ENCODE results near the gene ABHD1. TPM values are rescaled to one million over a fixed set of nuclear protein-coding genes. Genes with fewer than 3 reads are reported as not detected.

Gene ABHD1
- 0.30 and 0.53 TPM in 2 replicates for total RNA-seq (2014; rRNA removed; shearing (Covaris generic))

GRCh38 chr2:27123302-27124150 lies at the start of gene ABHD1:
TSS of gene ABHD1 (plus strand) at chr2:27123815. CDS start at chr2:27123949, 134 bp downstream.

DNA sequence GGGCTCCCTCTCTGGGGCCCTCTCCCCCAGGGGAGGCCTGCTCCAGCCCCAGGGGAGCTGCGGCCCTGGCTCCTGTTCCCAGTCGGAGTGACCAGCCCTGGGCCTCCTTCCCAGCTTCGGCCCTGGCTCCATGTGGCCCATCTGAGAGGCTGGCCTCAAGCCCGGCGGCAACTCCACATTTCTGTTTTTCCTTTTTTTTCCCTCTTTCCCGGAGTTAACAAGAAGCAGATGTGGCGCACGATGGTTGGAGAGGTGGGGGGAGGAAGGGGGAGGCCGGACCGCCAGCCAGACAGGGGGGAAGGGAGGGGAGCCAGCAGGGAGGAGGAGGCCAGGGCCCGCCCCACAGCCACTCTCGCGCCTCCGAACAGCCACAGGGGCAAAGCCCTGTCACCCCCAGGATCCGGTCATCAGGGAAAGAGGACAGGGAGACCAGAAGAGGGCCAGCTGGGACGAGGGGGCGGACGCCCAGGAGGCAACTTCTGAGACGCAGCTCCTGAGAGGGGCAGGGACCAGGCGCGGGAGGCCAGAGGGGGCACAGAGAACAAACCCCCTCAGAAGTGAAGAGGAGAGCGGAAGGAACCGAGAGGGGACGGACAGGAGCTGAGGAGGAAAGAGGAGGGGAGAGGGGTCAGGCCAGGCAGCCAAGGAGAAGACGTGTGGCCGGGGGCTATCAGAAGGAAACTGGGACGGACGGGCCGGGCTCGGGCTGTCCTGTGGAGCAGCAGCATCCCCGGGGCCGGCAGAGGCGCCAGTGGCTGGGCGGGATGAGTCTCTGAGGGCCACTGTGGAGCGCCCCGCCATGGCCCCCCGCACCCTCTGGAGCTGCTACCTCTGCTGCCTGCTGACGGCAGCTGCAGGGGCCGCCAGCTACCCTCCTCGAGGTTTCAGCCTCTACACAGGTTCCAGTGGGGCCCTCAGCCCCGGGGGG lies 45.1 kb upstream of the ABHD1 start, which contains the start of gene EMILIN1:
Gene EMILIN1 (plus strand): TSS at position 349 of the 928 bp plus-strand sequence. CDS start 451 bp downstream, at position 800.

DNA sequence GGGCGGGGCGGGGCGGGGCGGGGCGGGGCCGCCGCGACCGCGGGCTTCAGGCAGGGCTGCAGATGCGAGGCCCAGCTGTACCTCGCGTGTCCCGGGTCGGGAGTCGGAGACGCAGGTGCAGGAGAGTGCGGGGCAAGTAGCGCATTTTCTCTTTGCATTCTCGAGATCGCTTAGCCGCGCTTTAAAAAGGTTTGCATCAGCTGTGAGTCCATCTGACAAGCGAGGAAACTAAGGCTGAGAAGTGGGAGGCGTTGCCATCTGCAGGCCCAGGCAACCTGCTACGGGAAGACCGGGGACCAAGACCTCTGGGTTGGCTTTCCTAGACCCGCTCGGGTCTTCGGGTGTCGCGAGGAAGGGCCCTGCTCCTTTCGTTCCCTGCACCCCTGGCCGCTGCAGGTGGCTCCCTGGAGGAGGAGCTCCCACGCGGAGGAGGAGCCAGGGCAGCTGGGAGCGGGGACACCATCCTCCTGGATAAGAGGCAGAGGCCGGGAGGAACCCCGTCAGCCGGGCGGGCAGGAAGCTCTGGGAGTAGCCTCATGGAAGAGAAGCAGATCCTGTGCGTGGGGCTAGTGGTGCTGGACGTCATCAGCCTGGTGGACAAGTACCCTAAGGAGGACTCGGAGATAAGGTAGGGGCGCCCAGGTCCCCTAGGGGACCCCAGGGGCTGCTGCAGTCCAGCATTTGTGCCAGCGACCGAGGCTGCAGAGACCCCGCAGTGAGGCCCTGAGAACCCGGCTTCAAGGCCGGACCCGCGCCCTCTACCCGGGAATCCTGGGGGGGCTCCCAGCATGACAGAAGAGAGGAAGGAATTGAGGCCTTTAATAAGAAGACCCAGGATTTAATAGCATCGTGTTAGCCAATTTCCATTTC lies 36.7 kb upstream of the ABHD1 start, which contains the start of gene KHK:
Gene KHK (plus strand): TSS at position 49 of the 870 bp plus-strand sequence. CDS start 488 bp downstream, at position 537.

DNA sequence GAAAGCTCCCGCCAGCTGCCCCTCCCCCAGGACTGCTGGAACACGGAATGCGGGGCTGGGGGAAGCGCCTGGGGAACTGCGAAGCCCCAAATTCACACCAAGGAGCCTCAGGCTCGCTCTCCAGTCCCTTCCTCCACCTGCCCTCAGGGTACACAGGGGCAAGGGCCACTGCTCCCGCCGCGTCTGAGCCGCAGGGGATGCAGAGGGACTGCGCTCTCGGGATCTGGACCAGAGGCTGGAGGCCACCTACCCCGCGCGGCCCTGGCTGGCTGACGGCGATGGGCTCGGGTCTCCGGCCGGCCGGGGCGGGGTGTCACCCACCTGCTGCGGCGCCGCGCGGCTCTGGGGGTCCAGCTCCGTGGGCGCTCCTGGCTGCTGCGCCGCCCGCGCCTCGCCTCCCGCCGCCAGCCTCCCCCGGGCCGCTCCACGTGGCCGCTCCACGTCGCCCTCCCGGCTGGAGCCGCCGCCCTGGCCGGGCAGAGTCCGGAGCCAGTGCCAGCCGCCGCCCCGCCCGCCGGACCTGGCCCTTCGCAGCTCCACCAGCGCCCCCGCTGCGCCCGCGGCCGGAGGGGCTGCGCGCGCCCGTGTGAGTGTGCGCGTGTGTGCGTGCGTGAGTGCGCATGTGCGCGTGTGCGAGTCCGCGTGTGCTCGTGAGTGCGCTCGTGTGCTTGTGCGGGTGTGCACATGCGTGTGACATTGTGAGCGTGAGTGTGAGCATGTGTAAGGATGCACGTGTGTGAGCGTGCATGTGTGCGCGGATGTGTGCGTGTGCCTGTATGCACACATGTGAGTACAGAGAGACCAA lies 4.9 kb upstream of the ABHD1 start, which contains the start of gene CGREF1:
Gene CGREF1 (minus strand): TSS at position 604 of the 805 bp plus-strand sequence. CDS start 14,762 bp downstream, outside the sequence.

GRCh38 chr2:27133905-27134780 lies 10.5 kb downstream of the ABHD1 start, which contains the start of gene PREB:
TSS of gene PREB (minus strand) at chr2:27134636. CDS start at chr2:27134421, 215 bp downstream.

GRCh38 chr2:27139310-27139709 lies 15.7 kb downstream of the ABHD1 start, which contains the start of gene PRR30:
TSS of gene PRR30 (minus strand) at chr2:27139410. CDS start at chr2:27138329, 1,081 bp downstream.

DNA sequence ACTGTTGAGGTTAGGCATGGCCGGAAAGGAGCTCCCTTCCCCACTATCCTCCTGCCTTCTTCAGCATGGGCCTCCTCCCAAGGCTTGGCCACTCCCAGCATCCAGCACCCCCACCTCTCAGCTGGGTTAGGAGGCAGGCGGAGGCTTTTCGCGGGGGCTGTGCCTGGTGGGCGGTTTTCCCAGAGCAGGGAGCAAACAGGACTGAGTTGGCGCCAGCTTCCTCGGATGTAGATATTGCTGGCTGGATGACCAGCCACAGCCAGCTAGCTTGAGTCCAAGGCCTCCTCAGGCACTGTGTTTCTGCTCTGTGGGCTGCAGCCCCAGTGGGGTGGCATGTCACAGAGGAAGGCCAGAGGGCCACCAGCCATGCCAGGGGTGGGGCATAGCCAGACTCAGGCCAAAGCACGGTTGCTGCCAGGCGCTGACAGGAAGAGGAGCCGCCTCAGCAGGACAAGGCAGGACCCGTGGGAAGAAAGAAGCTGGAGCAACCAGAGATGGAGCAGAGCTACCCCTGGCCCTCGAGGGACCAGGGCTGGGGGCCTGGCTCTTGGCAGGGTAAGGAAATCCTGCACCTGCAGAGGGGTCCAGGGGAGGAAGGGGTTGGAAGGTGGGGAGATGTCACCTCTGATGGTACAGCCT lies 25.3 kb downstream of the ABHD1 start, which contains the start of gene TCF23:
Gene TCF23 (plus strand): TSS at position 204 of the 639 bp plus-strand sequence. CDS start 130 bp downstream, at position 334.

Other genes with a start within 250 kb of the ABHD1 start
- 7.2 and 8.4 TPM in 2 replicates for gene MAPRE3, start 153.2 kb upstream of the ABHD1 start, total RNA-seq (2014; rRNA removed; shearing (Covaris generic))
- gene TMEM214, start 90.8 kb upstream of the ABHD1 start, total RNA-seq (2014; rRNA removed; shearing (Covaris generic)) = 38.3 and 48.0 TPM in 2 replicates
- gene AGBL5, start 72.1 kb upstream of the ABHD1 start, total RNA-seq (2014; rRNA removed; shearing (Covaris generic)) = 22.2 and 25.4 TPM in 2 replicates
- 146 and 169 TPM in 2 replicates for gene OST4, start 52.2 kb upstream of the ABHD1 start, total RNA-seq (2014; rRNA removed; shearing (Covaris generic))
- gene EMILIN1, start 45.2 kb upstream of the ABHD1 start, total RNA-seq (2014; rRNA removed; shearing (Covaris generic)) = 88.5 and 90.6 TPM in 2 replicates
- 4.5 and 6.0 TPM in 2 replicates for gene KHK, start 37.0 kb upstream of the ABHD1 start, total RNA-seq (2014; rRNA removed; shearing (Covaris generic))
- 19.0 and 23.2 TPM in 2 replicates for gene CGREF1, start 4.7 kb upstream of the ABHD1 start, total RNA-seq (2014; rRNA removed; shearing (Covaris generic))
- 53.7 and 60.9 TPM in 2 replicates for gene PREB, start 10.8 kb downstream of the ABHD1 start, total RNA-seq (2014; rRNA removed; shearing (Covaris generic))
- gene PRR30, start 15.6 kb downstream of the ABHD1 start, total RNA-seq (2014; rRNA removed; shearing (Covaris generic)) = not detected in 2 replicates
- gene TCF23, start 25.2 kb downstream of the ABHD1 start, total RNA-seq (2014; rRNA removed; shearing (Covaris generic)) = not detected in 2 replicates
- gene ATRAID, start 88.2 kb downstream of the ABHD1 start, total RNA-seq (2014; rRNA removed; shearing (Covaris generic)) = 107 and 130 TPM in 2 replicates
- 44.8 and 48.4 TPM in 2 replicates for gene SLC5A6, start 88.5 kb downstream of the ABHD1 start, total RNA-seq (2014; rRNA removed; shearing (Covaris generic))
- 57.4 and 66.2 TPM in 2 replicates for gene CAD, start 93.6 kb downstream of the ABHD1 start, total RNA-seq (2014; rRNA removed; shearing (Covaris generic))
- gene SLC30A3, start 139.2 kb downstream of the ABHD1 start, total RNA-seq (2014; rRNA removed; shearing (Covaris generic)) = 0.66 and 1.2 TPM in 2 replicates
- gene DNAJC5G, start 151.6 kb downstream of the ABHD1 start, total RNA-seq (2014; rRNA removed; shearing (Covaris generic)) = not detected in 2 replicates
- gene TRIM54, start 158.6 kb downstream of the ABHD1 start, total RNA-seq (2014; rRNA removed; shearing (Covaris generic)) = 0.05 TPM in 1 of 2 replicates, not detected in the other
- 6.6 and 9.2 TPM in 2 replicates for gene UCN, start 184.6 kb downstream of the ABHD1 start, total RNA-seq (2014; rRNA removed; shearing (Covaris generic))
- 89.7 and 100 TPM in 2 replicates for gene MPV17, start 199.3 kb downstream of the ABHD1 start, total RNA-seq (2014; rRNA removed; shearing (Covaris generic))
- gene GTF3C2, start 232.9 kb downstream of the ABHD1 start, total RNA-seq (2014; rRNA removed; shearing (Covaris generic)) = 55.7 and 61.9 TPM in 2 replicates
- 33.2 and 38.4 TPM in 2 replicates for gene EIF2B4, start 246.5 kb downstream of the ABHD1 start, total RNA-seq (2014; rRNA removed; shearing (Covaris generic))
- 119 and 144 TPM in 2 replicates for gene SNX17, start 246.8 kb downstream of the ABHD1 start, total RNA-seq (2014; rRNA removed; shearing (Covaris generic))

Data from A375 (cell line).